Measurements from ENCODE around the gene NRXN2. TPM values are rescaled to one million over a fixed set of nuclear protein-coding genes. Genes with fewer than 3 reads are reported as not detected.

The NRXN2 gene
- total and polyA plus RNA-seq, 10 of the 15 experiments (the other 5 are each of a cell fraction or from before 2014, with no cell fraction given): 0.03 to 1.4 (median 0.23) TPM

DNA sequence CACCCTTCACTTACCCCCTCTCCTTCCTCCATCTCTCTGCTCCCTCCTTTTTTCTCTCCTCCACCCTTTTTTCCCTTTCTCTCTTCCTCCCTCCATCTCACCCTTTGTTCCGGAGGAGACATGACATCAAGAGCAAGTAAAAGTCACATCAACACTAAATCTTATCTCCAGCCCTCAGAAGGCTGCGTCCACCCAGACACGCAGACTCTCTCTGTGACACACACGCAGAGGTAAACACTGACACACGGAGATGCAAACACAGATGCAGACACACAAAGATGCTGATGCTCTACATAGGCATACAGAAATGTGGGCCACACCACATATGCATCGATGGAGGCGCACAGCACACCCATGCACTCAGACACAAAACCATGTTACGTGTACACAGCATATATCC, 27.0 kb downstream of the NRXN2 start:
- H3K4me2 ChIP-seq (ENCODE audit: control insufficient read depth, insufficient read depth): no peak overlapping the region
- in situ Hi-C loops (cut with MboI): no loop called here
- intact Hi-C loops (cut with micrococcal nuclease; ENCODE audit: unreplicated experiment): no loop called here
- no peak overlapping the region for H3K9ac ChIP-seq (ENCODE audit: control insufficient read depth, insufficient read depth, low read length)
- DNase-seq (ENCODE audit: low read depth, low spot score) (no peak), ATAC-seq (no peak), FAIRE-seq (no peak)
- no peak overlapping the region for H2AFZ ChIP-seq (ENCODE audit: control insufficient read depth, low read depth, low read length)
- no peak overlapping the region for H3K27ac ChIP-seq (ENCODE audit: control insufficient read depth, insufficient read depth)
- POLR2A ChIA-PET: interaction anchor here (0.6 kb wide), 1 partner anchor 28 kb away, joined by 3 read pairs; no protein-coding TSS in a partner anchor
- no TSS peak for BruUV-seq (replicated peaks)
- RAD21 ChIA-PET (ENCODE audit: unreplicated experiment): interaction anchor here (0.8 to 1.0 kb wide), 2 partner anchors 7 to 20 kb away, joined by 3 read pairs; no protein-coding TSS in a partner anchor
- SMC1A ChIA-PET (ENCODE audit: uncharacterized antibody, unreplicated experiment): no interaction called here
- H3K79me2 ChIP-seq (ENCODE audit: control insufficient read depth, insufficient read depth, low read length): no peaks in the 10 kb centered on the region
- H3K9me3 ChIP-seq (replicated peaks; ENCODE audit: control insufficient read depth, insufficient read depth, low read length): no peaks in the 10 kb centered on the region
- no peak overlapping the region for H3K4me3 ChIP-seq
- peaks cover 0 to 2% of the 10 kb centered on the region in 2 experiments for H3K27me3 ChIP-seq (replicated peaks in 1 of 2; ENCODE audit: control insufficient read depth in 2 of 2, insufficient read depth in 2 of 2, low read length in 1 of 2)
- no peaks in the 10 kb centered on the region for H3K36me3 ChIP-seq (ENCODE audit: control insufficient read depth in 2 of 2, insufficient read depth in 2 of 2, low read length in 1 of 2)
- CTCF ChIA-PET: interaction anchor here (1.4 to 3.5 kb wide), 2 partner anchors 7 to 9 kb away, joined by 4 to 22 read pairs; no protein-coding TSS in a partner anchor
- H4K20me1 ChIP-seq (ENCODE audit: control insufficient read depth, insufficient read depth): no peaks in the 10 kb centered on the region
- WGBS (ENCODE audit: insufficient coverage, insufficient replicate concordance, low lambda C conversion rate, missing lambda C conversion rate): 70% methylated on average over 8 of the region's 8 CpGs
- 0 out of 2 replicates have a peak, but pooled peaks cover 3% of the 10 kb centered on the region for H3K4me1 ChIP-seq (ENCODE audit: control insufficient read depth, insufficient read depth, low read length)
- TF ChIP-seq TCF7 (IDR thresholded peaks at IDR 0.05; ENCODE audit: borderline replicate concordance) (no peak), MEF2A (IDR thresholded peaks at IDR 0.05; ENCODE audit: insufficient read depth, low read depth, low read length) (no peak), NKRF (conservative IDR thresholded peaks at IDR 0.05) (no peak), BHLHE40 (IDR thresholded peaks at IDR 0.05; ENCODE audit: borderline replicate concordance in 1 of 2, low read depth in 2 of 2, low read length in 1 of 2) (no peak), ATF2 (IDR thresholded peaks at IDR 0.05; ENCODE audit: low read length) (no peak), NBN (IDR thresholded peaks at IDR 0.05) (no peak), POLR2AphosphoS5 (IDR thresholded peaks at IDR 0.05; ENCODE audit: low read length) (no peak), HCFC1 (IDR thresholded peaks at IDR 0.05; ENCODE audit: low read length) (no peak), E2F4 (IDR thresholded peaks at IDR 0.05; ENCODE audit: low read depth, low read length) (no peak)
- TF ChIP-seq, protein P1, sequence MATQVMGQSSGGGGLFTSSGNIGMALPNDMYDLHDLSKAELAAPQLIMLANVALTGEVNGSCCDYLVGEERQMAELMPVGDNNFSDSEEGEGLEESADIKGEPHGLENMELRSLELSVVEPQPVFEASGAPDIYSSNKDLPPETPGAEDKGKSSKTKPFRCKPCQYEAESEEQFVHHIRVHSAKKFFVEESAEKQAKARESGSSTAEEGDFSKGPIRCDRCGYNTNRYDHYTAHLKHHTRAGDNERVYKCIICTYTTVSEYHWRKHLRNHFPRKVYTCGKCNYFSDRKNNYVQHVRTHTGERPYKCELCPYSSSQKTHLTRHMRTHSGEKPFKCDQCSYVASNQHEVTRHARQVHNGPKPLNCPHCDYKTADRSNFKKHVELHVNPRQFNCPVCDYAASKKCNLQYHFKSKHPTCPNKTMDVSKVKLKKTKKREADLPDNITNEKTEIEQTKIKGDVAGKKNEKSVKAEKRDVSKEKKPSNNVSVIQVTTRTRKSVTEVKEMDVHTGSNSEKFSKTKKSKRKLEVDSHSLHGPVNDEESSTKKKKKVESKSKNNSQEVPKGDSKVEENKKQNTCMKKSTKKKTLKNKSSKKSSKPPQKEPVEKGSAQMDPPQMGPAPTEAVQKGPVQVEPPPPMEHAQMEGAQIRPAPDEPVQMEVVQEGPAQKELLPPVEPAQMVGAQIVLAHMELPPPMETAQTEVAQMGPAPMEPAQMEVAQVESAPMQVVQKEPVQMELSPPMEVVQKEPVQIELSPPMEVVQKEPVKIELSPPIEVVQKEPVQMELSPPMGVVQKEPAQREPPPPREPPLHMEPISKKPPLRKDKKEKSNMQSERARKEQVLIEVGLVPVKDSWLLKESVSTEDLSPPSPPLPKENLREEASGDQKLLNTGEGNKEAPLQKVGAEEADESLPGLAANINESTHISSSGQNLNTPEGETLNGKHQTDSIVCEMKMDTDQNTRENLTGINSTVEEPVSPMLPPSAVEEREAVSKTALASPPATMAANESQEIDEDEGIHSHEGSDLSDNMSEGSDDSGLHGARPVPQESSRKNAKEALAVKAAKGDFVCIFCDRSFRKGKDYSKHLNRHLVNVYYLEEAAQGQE (IDR thresholded peaks at IDR 0.05; ENCODE audit: low read depth, low read length): no peak
- TF ChIP-seq, protein P2, sequence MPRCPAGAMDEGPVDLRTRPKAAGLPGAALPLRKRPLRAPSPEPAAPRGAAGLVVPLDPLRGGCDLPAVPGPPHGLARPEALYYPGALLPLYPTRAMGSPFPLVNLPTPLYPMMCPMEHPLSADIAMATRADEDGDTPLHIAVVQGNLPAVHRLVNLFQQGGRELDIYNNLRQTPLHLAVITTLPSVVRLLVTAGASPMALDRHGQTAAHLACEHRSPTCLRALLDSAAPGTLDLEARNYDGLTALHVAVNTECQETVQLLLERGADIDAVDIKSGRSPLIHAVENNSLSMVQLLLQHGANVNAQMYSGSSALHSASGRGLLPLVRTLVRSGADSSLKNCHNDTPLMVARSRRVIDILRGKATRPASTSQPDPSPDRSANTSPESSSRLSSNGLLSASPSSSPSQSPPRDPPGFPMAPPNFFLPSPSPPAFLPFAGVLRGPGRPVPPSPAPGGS (IDR thresholded peaks at IDR 0.05; ENCODE audit: borderline replicate concordance, insufficient read depth, low read depth, low read length, poor library complexity, severe bottlenecking): no peak
